GM21390 (cell line): Measurements from ENCODE around the gene DDAH1.
A peak's percentile ranks its signal among the peaks of the same experiment; 100 is the strongest.
"Not testable (repeated sequence)": the region's sequence is repeated elsewhere in the genome, so short reads cannot be mapped to it uniquely, and the experiment has no call there.

ENCODE experiments used
- ATAC-seq: cut with Tn5 transposase; IDR thresholded peaks from one replicate; pipeline ENCODE4 v1.9.1; 2021; ENCODE audit not compliant: unreplicated experiment

DDAH1 gene

DNA sequence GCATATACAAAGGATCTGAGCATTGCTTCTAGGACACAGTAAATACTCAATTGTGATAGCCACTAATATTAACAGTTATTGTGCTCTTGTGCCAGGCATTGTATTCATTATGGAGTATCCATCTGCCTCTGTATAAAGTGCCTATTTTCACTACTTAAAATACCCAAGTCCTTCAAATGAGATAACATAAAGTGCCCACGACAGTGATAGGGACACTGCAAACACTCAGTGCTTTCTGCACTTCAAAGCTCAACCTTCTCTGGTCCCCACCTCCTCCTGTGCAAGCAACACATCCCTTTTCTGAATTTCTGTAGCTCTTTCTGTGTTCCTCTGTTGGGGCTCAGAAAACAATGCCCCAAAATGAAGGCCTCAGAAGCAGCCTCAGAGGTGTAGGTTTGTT is 6.6 kb upstream of the DDAH1 start:
- ATAC-seq, result no peak

DNA sequence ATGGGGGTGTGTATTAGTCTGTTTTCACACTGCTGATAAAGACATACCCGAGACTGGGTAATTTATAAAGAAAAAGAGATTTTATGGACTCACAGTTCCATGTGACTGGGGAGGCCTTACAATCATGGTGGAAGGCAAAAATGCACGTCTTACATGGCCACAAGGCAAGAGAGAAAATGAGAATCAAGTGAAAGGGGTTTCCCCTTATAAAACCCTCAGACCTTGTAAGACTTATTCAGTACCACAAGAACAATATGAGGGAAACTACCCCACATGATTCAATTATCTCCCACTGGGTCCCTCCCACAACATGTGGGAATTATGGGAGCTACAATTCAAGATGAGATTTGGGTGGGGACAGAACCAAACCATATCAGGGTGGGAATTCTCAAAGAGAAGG is 5.2 kb upstream of the DDAH1 start:
- not testable (repeated sequence) for ATAC-seq

DNA sequence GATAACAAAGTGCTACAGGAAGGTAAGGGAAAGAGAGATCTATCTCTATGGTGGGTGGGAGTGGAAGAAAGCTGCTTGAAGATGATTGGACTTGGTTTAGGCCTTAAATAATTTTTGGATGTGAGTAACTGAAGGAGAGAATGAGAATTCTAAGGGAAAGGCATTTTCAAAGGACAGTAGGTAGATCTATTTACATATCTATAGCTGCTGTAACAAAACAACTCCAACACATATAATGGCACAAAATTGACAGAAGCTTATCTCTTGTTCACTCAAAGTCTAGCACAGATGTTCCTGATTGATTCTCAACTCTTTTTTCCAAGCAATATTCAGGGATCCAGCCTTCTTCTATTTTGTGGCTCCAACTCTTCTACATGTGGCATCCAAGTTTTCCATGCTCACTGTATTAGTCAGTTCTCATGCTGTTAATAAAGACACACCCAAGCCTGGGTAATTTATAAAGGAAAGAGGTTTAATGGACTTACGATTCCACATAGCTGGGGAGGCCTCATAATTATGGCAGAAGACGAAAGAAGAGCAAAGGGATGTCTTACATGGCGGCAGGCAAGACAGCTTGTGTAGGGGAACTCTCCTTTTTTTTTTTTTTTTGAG is 3.1 kb upstream of the DDAH1 start:
- no peak for ATAC-seq

DNA sequence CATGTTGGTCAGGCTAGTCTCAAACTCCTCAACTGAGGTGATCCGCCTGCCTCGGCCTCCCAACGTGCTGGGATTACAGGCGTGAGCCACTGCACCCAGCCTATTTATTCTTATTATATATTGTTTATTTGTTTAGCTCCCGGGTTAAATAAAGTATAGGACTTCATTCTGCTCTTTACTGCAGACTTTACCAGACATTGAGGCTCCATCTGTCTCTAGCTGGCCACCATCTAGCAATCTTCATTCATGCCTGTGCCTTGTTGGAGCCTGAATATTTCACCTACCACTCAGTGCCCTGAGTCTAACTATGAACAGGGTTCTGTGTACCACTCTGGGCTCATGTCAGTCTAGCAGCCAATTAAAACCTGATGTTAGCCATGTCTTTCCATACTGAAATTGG is 2.1 kb upstream of the DDAH1 start:
- ATAC-seq, result no peak

DNA sequence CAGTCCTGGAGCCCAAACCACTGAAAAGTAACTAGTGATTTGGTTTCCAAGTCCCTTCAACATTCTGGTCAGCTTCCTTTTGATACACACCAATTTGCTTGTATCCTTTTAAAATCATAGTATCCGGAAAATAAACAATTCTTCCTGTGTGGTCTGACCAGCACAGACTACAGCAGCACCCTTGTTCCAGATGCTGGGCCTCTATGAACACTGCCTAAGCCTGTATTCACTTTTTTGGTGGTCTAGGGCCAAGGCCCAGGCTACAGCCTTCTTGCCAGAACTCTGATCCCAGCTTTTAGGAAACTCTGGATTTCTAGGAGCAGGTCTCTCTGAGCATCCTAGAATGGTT is 801 bp upstream of the DDAH1 start:
- ATAC-seq, result no peak

DNA sequence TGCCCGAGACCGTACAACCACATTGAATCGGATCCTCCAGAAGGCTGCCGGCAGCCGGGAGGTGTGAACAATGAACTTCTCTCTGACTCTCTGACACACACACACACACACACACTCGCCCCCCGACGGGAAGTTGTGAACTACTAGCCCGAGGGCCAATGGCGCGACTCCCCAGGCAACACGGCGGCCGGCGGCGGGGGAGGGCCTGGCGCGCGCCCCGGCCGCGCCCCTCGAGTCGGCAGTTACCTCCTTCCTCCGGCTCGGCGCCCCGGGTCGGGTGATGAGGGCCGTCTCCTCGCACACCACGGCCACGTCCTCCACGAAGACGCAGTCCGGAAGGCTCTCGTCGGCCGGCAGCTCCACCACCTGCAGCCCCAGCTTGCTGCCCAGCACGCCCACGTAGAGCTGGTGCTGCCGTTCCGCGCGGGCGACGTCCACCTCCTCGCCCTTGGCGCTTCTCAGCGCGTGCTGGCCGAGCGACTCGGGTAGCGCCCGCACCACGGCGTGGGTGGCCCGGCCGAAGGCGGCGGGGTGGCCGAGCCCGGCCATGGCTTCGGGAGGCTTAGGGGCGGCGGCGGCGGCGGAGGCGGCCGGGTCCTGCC is 361 bp downstream of the DDAH1 start:
- peak; percentile 46 for ATAC-seq

DNA sequence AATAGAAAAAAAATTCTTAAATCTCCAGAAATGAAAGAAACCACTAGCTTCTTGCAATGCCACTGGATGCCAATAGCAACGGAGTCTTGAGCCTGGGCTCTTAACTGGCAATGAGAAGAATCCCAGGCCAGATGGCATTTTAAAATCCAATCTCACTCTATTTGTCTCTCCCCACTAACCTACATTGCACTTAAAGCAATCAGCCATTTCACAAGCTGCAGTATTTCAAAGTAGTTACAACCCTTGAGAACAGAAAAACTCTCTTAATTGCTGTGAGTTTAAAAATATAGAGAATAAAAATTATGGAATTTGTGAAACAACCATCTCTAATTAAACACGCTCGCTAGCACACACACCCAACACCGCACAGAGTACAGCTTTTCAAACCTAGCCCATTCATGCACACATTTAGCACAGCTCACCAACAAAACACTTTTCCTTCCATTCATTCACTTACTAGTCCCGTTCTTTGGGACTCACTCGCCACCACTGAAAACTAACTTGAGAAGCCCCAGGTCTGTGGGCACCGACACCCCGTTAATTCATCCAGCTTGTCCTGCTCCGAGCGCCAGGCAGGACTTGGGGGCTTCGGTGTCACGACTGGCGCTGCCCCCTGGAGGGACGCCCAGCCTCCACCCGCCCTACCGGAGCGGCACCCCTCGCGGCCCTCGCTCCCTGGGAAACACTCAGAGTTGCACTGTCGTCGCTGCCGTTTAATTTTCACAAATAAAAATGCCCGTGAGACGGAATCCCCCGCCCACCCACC is 1.0 kb downstream of the DDAH1 start:
- no peak for ATAC-seq

DNA sequence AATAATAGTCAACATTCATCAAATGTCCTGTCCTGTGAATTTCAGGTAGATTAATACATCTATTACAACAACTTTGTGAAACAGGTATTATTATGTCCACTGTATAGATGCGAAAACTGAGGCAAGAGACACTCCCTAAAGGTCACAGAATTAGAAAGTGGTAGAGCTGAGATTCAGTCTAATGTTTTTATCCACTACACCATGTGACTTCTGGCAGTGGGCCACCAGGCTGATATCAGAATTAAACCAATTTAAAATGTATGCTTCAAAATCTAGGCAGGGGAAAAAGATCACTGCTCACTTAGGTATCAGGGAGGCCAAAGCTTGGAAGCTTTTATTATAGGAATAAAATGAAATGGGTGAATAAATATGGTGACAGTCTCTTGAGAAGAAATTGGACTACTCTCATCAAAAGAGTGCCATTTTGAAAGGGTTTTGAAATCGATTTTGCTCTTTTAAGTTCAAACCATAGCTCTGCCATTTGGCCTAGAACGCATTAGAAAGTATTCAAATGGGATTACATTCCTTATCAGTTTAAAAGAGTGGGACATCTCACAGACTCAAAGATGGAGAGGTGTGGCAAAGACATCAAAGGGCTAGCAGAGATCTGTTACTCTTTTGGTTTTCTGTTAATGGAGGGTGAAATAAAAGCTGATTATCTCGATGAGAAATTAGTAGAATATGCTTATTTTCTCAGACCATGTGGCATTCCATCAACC is 1.9 kb downstream of the DDAH1 start:
- no peak for ATAC-seq

DNA sequence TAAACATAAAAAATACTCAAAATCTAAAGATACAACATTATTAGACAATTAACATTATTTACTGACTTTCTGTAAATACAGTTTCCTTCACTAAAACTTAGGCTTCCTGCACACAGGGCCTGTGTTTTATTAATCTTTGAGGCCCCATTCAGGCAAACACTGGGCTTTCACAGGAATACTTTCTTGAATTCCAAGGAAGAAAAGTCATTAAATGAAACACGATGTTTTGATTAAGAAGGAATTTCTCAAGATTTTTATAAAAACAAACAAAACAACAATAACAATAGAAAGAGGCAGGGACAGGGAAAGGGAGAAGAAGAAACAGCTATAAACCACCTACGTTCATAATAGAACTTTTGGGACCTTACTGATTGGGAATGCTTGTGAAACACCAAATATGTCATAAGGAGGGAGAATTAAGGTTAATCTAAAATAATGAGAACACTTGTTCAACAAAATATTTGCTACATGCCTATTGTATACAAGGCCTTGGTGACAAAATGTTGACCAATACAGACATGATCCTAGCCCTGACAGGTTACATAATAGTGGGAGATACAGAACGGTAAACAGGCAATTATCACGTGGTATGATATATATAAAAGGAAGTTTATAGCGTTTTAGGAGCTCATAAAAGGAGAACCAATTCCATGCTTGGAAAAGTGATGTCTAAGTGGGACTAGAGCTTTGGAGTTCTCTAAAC is 3.6 kb downstream of the DDAH1 start:
- ATAC-seq, result no peak

DNA sequence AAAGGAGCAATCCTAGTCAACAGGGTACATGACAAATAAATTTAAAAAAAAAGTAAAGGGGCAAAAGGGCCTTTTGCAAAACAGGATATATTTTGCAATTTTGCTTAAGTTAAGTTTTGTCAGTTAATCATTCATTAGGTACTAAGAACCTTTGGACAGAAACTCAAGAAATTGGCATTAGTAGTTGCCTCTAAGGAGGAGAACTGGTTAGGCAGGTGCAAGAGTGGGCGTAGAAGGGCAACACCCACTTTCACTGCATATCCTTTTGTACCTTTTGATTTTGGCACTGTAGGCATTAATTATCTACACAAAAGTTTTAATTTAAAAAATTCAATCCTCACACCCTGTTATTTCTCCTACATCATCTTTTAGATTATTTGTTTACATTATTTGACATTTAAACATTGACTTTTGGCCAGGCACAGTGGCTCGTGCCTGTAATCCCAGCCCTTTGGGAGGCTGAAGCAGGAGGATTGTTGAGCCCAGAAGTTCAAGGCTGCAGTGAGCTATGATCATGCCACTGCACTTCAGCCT is 4.3 kb downstream of the DDAH1 start:
- no peak for ATAC-seq

DNA sequence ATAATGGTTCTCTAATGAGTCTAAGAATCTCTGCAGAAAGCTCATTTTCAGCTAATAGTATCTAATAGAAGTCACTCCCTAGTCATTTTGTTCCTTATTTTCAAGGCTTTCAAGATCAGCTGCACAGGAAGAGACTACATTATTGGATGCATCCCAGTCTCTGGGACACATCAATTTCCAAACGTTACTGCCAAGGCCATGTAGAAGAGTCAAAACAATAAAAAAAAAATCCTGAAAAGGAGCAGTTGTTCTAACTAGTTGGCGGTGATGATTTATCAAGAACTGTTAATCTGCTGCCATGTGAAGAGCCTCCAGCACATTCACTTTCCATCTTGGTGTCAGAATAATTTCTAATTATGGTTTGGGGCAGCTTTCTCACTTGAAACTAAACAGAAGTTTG is 5.7 kb downstream of the DDAH1 start:
- no peak for ATAC-seq

DNA sequence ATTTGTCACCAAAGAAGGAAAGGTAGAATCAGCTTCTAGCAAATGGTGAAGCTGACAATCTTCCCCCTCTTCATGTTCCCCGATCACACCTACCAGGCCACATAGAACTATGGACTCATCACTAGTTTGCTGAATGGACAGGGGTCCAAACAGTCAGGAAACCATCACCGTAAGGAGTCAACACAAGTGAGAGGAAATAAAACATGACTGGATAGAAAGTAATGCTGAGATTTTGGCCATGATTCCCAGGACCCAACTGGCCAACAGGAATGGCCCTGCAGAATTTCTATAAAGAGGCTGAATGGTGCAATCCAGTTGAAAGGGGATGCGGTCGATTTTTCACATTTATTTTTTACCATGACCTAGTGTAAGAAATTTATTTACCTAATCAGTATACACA is 10.7 kb downstream of the DDAH1 start:
- no peak for ATAC-seq

DNA sequence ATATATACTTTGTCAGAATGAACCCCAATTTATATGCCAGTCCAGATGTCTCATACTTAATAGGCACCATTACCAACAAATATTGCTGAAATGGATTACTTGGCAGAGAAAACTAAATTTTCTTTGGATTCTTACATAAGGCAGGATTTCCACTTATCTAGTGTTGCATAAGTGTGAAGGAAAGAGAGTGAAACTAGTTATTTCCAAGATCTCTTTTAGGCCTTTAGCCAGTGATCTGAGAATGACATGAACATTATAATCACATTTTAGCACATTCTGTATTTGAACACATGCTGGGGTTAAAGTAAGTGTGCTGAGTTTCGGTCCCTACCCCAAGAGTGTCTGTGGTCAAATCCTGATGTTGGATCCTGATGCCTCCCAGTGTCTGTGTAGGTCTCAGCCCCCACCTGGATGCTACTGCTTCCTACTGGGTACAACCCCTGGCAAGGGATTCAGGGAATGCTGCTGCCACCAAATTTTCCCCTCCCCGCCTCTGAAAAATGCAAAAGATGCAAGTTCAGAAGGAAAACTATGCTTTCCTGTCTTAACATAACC is 11.2 kb downstream of the DDAH1 start:
- no peak for ATAC-seq

DNA sequence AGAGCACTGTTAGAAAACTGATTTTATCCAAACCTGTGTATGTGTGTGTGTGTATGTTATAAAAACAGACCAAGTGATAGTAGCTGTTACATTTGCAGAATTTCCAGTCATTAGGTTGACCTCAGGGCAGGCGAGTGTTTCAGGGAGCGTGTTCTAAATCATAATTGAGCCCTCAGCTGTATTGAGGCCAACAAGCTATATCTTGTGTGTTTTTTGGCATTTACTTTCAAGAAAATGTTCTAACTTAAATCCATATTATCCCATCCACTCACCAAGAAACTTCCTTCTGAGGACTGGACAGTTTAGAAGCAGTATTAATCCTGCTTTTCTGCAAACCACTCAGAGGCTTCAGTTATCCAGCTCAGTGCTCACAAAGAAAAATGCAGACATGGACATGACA is 12.0 kb downstream of the DDAH1 start:
- no peak for ATAC-seq

DNA sequence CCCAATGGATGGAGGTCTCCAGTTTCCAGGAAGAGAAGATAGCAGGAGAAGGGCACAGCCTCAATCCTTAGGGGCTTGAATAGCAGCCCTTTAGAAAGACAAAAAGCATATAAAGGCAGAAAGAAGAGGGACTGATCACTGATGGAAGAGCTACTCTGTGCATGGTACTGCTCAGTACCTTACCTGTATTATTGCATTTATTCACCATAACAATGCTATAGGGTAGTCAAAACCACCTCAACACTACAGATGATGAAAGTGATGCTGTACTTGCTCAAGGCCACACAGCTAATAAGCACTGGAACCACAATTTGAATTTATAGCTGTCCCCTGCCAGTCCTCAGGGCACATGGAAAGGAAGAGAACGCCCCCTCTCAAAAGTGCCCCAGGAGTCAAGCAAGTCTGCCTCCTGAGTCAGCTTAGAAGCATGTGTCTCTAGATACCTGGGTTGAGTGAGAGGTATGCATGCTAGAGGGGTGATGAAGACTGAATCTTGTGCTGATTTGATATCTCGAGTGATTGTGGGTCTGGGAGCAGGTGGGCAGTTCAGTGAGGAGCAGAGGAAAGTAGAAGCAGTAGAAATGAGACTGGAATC is 13.6 kb downstream of the DDAH1 start:
- no peak for ATAC-seq

DNA sequence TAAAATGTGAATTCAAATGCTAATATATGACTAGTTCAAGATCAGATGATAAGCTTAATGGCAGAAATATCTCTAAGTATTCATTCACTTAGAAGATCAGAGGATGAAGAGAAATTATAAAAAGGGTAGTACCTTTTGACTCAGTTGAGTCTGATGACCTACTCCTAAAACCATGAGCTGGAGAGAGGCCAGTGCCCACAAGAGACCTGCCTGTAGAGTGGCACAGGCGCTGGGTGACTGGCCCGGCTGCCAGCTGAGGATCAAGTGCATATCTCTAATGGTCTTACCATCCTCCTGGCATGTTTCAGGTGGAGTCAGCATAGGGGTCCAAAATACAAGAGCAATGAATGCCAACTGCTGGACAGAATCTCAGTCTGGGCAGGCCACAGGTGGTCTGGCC is 14.1 kb downstream of the DDAH1 start:
- no peak for ATAC-seq

DNA sequence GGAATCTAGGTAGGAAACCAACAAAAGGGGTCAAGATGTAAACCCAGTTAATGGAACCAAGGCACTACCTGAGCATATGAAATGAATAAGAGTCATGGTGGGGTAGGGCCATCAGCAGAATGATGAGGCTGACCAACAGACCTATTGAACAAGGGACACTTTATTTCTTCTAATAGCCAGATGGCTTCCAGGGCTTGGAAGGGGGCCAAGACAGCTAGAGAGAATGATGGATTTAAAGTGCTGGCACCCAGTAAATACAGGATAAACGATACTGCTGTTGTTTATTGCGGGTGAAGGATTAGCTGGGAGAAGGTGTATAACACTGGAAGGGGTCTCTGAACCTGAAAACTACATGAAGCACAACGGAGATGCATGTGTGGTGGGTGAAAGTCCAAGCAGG is 15.6 kb downstream of the DDAH1 start:
- ATAC-seq, result no peak

DNA sequence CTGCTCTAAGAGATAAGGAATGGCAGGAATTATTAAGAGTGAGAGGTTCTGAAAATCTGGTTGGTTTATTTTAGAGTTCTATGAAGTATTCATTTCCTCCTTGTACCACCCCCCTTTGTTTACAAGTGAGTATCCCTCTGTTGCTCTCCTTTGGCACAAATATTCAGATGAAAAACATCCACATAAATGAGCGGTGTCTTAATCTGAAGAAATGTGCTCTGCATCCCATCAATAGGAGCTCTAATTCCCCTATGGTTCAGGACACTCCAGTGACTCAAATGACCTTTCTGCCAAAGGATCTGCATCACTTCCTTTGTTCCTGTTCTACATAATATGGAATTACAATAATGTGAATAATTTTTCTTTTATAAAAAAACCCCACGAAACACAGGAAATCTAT is 16.6 kb downstream of the DDAH1 start:
- ATAC-seq, result no peak

DNA sequence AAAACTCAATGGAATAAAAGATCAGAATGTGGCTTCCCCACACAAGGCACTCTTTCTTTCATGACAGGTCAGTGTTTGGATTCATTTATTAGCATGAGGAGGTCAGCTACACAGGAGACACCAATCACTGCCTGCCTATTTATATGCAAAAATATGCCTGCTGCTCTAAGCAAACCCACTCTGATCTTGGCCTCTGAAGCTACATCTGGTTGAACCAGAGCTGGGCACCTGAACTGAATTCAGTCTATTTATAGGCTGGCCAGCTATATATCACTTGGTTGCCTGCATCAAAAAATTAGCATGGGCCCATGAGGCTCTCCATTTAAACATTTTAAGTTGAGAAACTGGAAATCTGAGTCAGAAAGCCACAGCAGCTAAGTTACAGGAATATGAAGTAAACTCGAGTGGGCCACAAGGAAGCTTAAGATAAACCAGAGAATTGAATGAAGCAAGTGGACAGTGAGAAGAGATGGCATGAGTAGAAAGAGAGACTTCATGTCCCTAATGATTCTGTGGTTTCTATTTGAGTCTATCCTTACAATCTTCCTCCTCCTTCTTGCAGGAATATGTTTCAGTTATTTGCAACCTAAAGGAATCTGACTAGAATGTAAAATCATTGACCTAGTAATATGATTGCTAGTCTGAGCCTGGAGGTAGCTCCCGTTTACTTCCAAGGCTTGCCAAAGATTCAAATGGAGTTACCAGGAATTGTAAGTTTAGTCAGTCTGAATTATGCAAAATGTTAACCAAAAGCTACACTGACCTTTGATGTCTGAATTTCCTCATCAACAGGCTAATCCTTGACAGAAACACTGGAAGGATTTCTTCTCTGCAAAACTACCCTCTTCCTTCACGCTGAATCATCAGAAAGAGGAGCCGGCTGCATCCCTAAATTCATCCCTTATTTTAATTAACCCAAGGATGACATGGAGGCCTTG is 17.7 kb downstream of the DDAH1 start:
- no peak for ATAC-seq
